Gastrocnemius medialis (tissue), 4 donors: ENCODE data around the gene DGKG. TPM values are rescaled to one million over a fixed set of nuclear protein-coding genes. Genes with fewer than 3 reads are reported as not detected.
A peak's percentile ranks its signal among the peaks of the same experiment; 100 is the strongest.

ENCODE experiments used
- ATAC-seq, 2 donors: fragments of 150-250 bp; one replicate each; pipeline ENCODE4 v1.9.1; 2016
- DNase-seq, 2 donors: peaks; one replicate each; pipeline ENCODE4 v3.0.0-alpha.2; 2019
- H3K27ac ChIP-seq, 4 donors: fragments of 200-600 bp; sonication (generic); 1 replicate in 1 of 4; 2 replicates in 3 of 4; pipeline ENCODE4 v1.5.1; 2016 to 2018; ENCODE audit warnings: mild to moderate bottlenecking in 2 of 4, moderate library complexity in 1 of 4
- H3K27me3 ChIP-seq, 3 donors: fragments of 200-600 bp; sonication (generic) in 2 of 3; 1 replicate in 1 of 3; 2 replicates in 2 of 3; pipeline versions ENCODE4 v1.5.1 to v1.6.0; 2016 to 2019; ENCODE audit warnings: mild to moderate bottlenecking in 1 of 3, moderate library complexity in 1 of 3
- H3K36me3 ChIP-seq, 2 donors: fragments of 200-600 bp; sonication (generic) in 1 of 2; one replicate each; pipeline ENCODE4 v1.5.1; 2017 to 2018
- H3K4me1 ChIP-seq, 2 donors: fragments of 200-600 bp; sonication (generic) in 1 of 2; one replicate each; pipeline ENCODE4 v1.5.1; 2016 to 2017; ENCODE audit warnings: mild to moderate bottlenecking in 2 of 2
- H3K4me3 ChIP-seq, 4 donors: fragments of 200-600 bp; sonication (generic) in 3 of 4; 1 replicate in 1 of 4; 2 replicates in 3 of 4; pipeline ENCODE4 v1.5.1; 2016 to 2019; ENCODE audit warnings: mild to moderate bottlenecking in 2 of 4
- H3K9me3 ChIP-seq, 3 donors: fragments of 200-600 bp; sonication (generic) in 2 of 3; 1 replicate in 1 of 3; 2 replicates in 2 of 3; pipeline ENCODE4 v1.5.1; 2016 to 2019
- POLR2A ChIP-seq, 2 donors: fragments of 450-650 bp; IDR thresholded peaks; one replicate each; pipeline ENCODE4 v1.6.1; 2017; ENCODE audit warnings: antibody characterized with exemption in 2 of 2, mild to moderate bottlenecking in 2 of 2, moderate library complexity in 2 of 2
- in situ Hi-C, 4 donors: fragments of 200-750 bp; cut with MboI; loops; one replicate each; pipeline versions ENCODE4 v1.15.0 to v1.8.0; 2017; ENCODE audit warnings: low sequenced_read_pairs in 4 of 4
- intact Hi-C: fragments of 100-400 bp; cut with DNase I; formaldehyde crosslinking; loops from one replicate; pipeline ENCODE4 v1.15.1; 2023; ENCODE audit warnings: low total_unique reads
- total RNA-seq, 4 donors: library from RNA; depleted of rRNA; stranded (reverse); fragments of >200 nt; gene quantifications; one replicate each; pipeline versions ENCODE4 v1.1.0 to v1.2.3, GENCODE V29; 2016
- TF ChIP-seq, protein P1 (sequence below), 5 experiments: fragments of 450-650 bp in 3 of 5; fragments of 200-600 bp in 2 of 5; sonication (generic) in 2 of 5; IDR thresholded peaks in 4 of 5; conservative IDR thresholded peaks in 1 of 5; 1 replicate in 4 of 5; 2 replicates in 1 of 5; pipeline ENCODE4 v1.5.1; 2016 to 2019; ENCODE audit warnings: antibody characterized with exemption in 5 of 5, mild to moderate bottlenecking in 3 of 5, moderate library complexity in 3 of 5

DGKG gene
- total RNA-seq, 4 donors from 2014 or later = 5.0 to 11.2 (median 7.7) TPM

DNA sequence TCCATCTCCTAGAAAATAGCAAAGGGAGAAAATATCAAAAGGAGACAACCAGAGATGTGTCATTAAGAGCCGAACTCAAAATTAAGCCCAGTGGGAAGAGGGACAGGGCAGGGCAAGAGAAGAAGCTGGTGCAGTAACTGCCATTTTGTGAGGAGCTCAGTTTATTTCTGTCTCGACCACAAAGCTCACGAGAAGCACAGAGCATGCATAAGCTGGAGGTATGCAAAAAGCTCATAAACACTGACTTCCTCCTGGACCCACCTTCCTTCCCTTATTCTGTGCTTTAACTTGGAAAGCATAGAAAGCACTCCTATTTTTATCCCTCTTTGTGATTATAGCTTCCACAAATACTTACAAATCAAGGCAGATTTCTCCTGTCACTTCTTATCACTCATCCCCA, 81.3 kb downstream of the DGKG start:
- intact Hi-C loops (no loop called here), in situ Hi-C loops (no loop called here)
- H3K9me3 ChIP-seq = no peaks in the 10 kb centered on the region
- H3K4me1 ChIP-seq = no peaks in the 10 kb centered on the region
- DNase-seq = no peak
- H3K36me3 ChIP-seq = no peaks in the 10 kb centered on the region
- no peak for ATAC-seq
- H3K4me3 ChIP-seq = no peak overlapping the region
- TF ChIP-seq, protein P1, sequence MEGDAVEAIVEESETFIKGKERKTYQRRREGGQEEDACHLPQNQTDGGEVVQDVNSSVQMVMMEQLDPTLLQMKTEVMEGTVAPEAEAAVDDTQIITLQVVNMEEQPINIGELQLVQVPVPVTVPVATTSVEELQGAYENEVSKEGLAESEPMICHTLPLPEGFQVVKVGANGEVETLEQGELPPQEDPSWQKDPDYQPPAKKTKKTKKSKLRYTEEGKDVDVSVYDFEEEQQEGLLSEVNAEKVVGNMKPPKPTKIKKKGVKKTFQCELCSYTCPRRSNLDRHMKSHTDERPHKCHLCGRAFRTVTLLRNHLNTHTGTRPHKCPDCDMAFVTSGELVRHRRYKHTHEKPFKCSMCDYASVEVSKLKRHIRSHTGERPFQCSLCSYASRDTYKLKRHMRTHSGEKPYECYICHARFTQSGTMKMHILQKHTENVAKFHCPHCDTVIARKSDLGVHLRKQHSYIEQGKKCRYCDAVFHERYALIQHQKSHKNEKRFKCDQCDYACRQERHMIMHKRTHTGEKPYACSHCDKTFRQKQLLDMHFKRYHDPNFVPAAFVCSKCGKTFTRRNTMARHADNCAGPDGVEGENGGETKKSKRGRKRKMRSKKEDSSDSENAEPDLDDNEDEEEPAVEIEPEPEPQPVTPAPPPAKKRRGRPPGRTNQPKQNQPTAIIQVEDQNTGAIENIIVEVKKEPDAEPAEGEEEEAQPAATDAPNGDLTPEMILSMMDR (IDR thresholded peaks at IDR 0.05 in 4 of 5, conservative IDR thresholded peaks at IDR 0.05 in 1 of 5) = no peak
- TF ChIP-seq POLR2A (IDR thresholded peaks at IDR 0.05) = no peak
- no peak overlapping the region for H3K27ac ChIP-seq
- no peaks in the 10 kb centered on the region for H3K27me3 ChIP-seq

DNA sequence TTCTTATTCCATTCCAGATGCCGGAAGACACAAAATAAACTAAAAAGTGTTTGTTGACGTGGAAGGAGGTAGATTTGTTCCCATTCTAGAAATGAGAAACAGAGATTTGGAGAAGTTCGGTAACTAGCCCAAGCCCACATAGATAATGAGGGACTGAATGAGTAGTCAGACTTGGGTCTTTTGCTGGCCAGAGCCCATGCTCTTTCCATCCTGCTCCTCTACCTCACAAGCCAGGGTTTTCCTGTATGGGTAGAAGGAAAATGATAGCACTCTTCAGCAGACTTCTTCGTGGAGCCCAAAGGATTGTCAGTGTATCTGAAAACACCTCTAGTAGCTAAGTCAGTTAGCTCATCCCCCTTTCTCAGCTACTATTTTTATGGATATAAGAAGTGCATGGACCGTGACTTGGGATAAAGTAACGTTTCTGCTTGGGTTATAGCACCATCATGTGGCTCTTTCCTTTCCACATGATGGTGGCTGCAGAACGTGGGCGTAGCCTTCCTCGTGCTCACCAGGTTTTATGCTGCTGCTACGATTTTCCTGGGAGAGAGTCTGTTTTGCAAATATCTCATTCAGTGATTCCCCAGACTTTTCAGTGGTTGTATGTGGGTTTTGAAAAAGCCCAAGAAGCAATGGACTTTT, 84.6 kb downstream of the DGKG start:
- DNase-seq (no peak), ATAC-seq (peak; percentile 88 to 89)
- no peak overlapping the region for H3K27ac ChIP-seq
- no peak for TF ChIP-seq POLR2A (IDR thresholded peaks at IDR 0.05)
- TF ChIP-seq, protein P1 (IDR thresholded peaks at IDR 0.05 in 4 of 5, conservative IDR thresholded peaks at IDR 0.05 in 1 of 5) = peak; percentile 28 to 67 (median 57)
- H3K4me3 ChIP-seq = no peak overlapping the region
- intact Hi-C loops = loop anchor here (1.0 kb wide), 1 partner anchor 294 kb away; no protein-coding TSS in a partner anchor
- in situ Hi-C loops = loop anchor here in 3 of 4 donors (5.0 to 10.0 kb wide), 2 partner anchors 293 to 295 kb away; no protein-coding TSS in a partner anchor
- H3K9me3 ChIP-seq = no peaks in the 10 kb centered on the region
- no peaks in the 10 kb centered on the region for H3K27me3 ChIP-seq
- no peaks in the 10 kb centered on the region for H3K4me1 ChIP-seq
- no peaks in the 10 kb centered on the region for H3K36me3 ChIP-seq

DNA sequence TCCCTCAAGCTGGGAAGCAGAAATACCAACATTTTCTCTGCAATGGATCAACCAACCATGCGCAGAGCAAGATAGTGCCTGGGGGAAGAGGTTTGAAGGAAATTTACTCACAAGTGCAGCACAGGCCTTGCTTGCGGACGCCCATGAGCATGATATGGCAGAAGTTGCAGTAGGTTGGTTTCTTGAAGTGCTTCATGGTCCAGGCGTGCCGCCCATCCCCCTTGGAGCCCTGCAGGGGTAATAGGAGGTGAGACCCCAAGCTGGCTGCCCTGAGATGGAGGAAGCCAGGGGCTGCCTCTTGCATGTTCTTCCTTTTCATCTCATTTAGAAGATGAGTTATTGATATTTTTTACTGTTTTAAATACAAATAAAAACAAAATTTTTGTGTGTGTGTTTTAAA, 86.6 kb downstream of the DGKG start:
- no peaks in the 10 kb centered on the region for H3K4me1 ChIP-seq
- no peaks in the 10 kb centered on the region for H3K9me3 ChIP-seq
- TF ChIP-seq POLR2A (IDR thresholded peaks at IDR 0.05) = no peak
- TF ChIP-seq, protein P1 (IDR thresholded peaks at IDR 0.05 in 4 of 5, conservative IDR thresholded peaks at IDR 0.05 in 1 of 5) = no peak
- intact Hi-C loops = no loop called here
- no peaks in the 10 kb centered on the region for H3K36me3 ChIP-seq
- ATAC-seq = no peak
- no peak for DNase-seq
- no peak overlapping the region for H3K4me3 ChIP-seq
- no peaks in the 10 kb centered on the region for H3K27me3 ChIP-seq
- H3K27ac ChIP-seq = no peak overlapping the region
- in situ Hi-C loops = loop anchor here in 3 of 4 donors (5.0 to 10.0 kb wide), 2 partner anchors 291 to 293 kb away; no protein-coding TSS in a partner anchor

DNA sequence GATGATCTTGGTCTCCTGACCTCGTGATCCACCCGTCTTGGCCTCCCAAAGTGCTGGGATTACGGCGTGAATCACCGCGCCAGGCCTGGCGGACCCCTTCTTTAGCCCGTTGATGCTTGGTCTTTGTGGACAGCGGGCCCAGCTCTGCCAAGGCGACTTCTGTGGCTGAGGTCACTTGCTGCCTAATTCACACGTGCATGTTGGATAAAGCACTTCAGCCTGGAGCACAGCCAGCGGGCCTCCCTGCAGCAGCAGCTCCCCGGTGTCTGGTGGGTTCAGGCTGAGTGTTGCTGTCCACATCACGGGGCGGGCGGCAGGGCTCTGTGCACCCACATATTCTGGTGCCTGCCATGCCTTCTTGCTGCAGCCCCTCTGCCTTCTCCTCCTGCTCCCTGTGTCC, 88.4 kb downstream of the DGKG start:
- Histone ChIP-seq H3K36me3 (no peaks in the 10 kb centered on the region), H3K27ac (no peak overlapping the region), H3K9me3 (no peaks in the 10 kb centered on the region), H3K27me3 (no peaks in the 10 kb centered on the region), H3K4me3 (no peak overlapping the region), H3K4me1 (no peaks in the 10 kb centered on the region)
- intact Hi-C loops (no loop called here), in situ Hi-C loops (loop anchor here in 2 of 4 donors (10.0 kb wide), 1 partner anchor 289 kb away; no protein-coding TSS in a partner anchor)
- TF ChIP-seq, protein P1 (IDR thresholded peaks at IDR 0.05 in 4 of 5, conservative IDR thresholded peaks at IDR 0.05 in 1 of 5) = no peak
- TF ChIP-seq POLR2A (IDR thresholded peaks at IDR 0.05) = no peak
- no peak for DNase-seq
- no peak for ATAC-seq
